Right lobe of liver (tissue), 4 donors: ENCODE measurements around the gene CDRT15.

ENCODE experiments used
- POLR2A ChIP-seq: fragments of 450-650 bp; IDR thresholded peaks from one replicate; pipeline ENCODE4 v1.6.1; 2017; ENCODE audit warnings: antibody characterized with exemption, mild to moderate bottlenecking
- TF ChIP-seq, protein P1 (sequence below), 4 donors: fragments of 200-600 bp in 3 of 4; fragments of 450-650 bp in 1 of 4; IDR thresholded peaks; one replicate each; pipeline versions ENCODE4 v1.5.1 to v1.8.0; 2016 to 2022; ENCODE audit warnings: antibody characterized with exemption in 4 of 4, mild to moderate bottlenecking in 2 of 4
- donor health status: DM: no; HTN: no; CAD: no.
- donor health status: DM: no; HTN: no; CAD: no.
- donor health status: DM: no; HTN: yes; CAD: no.

GRCh38 chr17:14198013-14198412 is 38.6 kb downstream of the CDRT15 start:
- TF ChIP-seq, protein P1, sequence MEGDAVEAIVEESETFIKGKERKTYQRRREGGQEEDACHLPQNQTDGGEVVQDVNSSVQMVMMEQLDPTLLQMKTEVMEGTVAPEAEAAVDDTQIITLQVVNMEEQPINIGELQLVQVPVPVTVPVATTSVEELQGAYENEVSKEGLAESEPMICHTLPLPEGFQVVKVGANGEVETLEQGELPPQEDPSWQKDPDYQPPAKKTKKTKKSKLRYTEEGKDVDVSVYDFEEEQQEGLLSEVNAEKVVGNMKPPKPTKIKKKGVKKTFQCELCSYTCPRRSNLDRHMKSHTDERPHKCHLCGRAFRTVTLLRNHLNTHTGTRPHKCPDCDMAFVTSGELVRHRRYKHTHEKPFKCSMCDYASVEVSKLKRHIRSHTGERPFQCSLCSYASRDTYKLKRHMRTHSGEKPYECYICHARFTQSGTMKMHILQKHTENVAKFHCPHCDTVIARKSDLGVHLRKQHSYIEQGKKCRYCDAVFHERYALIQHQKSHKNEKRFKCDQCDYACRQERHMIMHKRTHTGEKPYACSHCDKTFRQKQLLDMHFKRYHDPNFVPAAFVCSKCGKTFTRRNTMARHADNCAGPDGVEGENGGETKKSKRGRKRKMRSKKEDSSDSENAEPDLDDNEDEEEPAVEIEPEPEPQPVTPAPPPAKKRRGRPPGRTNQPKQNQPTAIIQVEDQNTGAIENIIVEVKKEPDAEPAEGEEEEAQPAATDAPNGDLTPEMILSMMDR (IDR thresholded peaks at IDR 0.05), result no peak
- TF ChIP-seq POLR2A, result no peak
